ENCODE data around the gene B4GALT2.

B4GALT2 gene

DNA sequence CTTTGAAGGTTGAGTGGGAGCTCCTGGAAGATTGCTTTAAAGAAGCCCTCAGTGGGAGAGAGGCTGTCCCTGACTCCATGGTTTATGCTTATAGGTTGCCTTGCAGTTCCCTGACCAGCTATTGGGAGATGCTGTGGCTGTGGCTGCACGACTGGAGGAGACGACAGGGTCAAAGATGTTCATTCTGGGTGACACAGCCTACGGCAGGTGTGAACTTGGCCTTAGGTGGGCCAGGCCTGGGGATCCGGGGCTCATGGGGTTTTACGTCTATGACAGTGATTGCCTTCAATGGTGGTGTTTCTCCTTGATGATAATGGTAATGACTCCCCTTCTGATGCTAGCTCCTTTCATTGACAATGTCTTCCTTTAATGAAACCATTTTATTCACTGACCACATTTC is 8.5 kb upstream of the B4GALT2 start:
- DNase-seq = no peak

- no peak for DNase-seq
Observed at GRCh38 chr1:43970911-43971310, 8.1 kb upstream of the B4GALT2 start.

- no peak for DNase-seq
Observed at GRCh38 chr1:43971336-43971980, 7.6 kb upstream of the B4GALT2 start.

DNA sequence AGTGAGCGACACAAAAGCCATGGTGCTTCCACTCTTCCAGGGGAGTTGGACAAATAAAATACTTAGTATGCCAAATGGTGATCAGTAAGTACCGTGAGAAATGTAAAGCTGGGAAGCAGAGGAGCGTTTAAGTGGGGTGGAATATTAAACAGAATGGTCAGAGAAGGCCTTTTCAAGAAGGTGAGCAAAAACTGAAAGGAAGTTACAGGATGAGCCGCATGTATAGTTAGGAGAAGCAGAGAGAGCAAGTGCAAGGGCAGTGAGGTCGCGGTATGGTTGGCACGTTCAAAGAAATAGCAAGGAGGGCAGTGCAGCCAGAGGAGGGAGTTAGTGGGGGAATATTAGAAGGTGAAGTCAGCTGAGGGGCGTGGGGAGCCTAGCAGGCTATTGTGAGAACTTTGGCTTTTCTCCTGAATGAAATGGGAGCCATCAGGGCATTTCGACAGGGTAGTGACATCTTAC is 5.0 kb upstream of the B4GALT2 start:
- no peak for DNase-seq

- peak; percentile 93 for DNase-seq
Observed at GRCh38 chr1:43974443-43975248, 4.4 kb upstream of the B4GALT2 start, which contains the start of gene ATP6V0B. TSS of gene ATP6V0B (plus strand) at chr1:43974960. CDS start at chr1:43975041, 81 bp downstream.

GRCh38 chr1:43975249-43975961 is 3.6 kb upstream of the B4GALT2 start:
- DNase-seq = no peak

DNA sequence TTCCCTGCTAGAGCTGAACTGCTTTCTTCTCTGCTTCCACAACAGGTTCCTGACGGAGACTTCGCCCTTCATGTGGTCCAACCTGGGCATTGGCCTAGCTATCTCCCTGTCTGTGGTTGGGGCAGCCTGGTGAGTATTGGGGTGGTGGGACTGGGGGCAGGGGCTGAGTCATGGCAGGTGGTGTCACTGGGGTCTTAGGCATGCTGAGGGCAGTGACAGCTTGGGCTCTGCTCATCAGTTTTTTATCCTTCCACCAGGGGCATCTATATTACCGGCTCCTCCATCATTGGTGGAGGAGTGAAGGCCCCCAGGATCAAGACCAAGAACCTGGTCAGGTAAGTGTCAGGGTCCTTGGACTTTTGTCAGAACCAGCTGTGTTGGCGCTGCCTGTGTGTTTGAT is 3.0 kb upstream of the B4GALT2 start:
- DNase-seq = no peak

GRCh38 chr1:43976890-43977289 is 2.1 kb upstream of the B4GALT2 start:
- no peak for DNase-seq

DNA sequence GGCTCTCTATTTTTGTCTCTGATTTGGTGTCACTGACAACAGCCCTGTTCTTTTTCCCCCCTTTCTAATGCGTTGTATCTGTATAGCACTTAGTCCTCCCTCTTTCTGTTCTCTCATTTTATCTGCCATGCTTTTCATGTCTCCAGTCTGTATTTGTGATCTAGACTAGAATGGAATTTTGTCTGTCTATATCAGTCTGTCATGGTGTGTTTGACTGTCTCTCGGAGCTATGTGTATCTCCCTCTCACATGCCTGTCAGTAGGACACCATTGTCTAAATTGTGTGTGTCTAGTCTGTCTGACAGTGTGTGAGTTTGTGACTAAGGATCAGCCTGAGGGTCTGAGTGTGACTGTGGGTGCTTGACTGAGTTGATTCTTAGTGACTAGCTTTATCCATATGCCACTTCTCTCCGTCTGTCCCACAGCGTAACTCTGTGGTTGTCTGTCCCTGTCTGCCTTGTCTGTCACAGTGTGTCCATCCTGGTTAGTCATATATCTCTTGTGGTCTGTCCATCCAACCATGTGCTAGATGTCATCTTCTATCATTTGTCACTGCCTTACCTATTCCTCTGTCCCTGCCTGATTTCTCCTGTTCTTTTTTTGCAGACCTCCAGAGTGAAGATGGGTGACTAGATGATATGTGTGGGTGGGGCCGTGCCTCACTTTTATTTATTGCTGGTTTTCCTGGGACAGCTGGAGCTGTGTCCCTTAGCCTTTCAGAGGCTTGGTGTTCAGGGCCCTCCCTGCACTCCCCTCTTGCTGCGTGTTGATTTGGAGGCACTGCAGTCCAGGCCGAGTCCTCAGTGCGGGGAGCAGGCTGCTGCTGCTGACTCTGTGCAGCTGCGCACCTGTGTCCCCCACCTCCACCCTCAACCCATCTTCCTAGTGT is 1.4 kb upstream of the B4GALT2 start:
- DNase-seq = no peak

DNA sequence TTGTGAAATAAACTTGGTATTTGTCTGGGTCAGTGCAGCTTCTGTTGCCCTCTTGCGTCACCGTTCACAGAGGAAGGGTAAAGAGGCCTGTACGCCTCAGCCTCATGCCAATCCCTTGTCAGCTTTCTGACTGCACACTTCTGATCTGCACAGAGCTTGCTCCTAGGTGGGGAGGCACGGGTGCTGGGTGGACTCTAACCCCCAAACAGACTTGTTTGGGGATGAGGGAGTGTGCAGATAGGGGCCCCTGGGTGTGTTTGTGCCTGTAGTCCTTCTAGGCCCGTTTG is 803 bp upstream of the B4GALT2 start:
- no peak for DNase-seq

DNA sequence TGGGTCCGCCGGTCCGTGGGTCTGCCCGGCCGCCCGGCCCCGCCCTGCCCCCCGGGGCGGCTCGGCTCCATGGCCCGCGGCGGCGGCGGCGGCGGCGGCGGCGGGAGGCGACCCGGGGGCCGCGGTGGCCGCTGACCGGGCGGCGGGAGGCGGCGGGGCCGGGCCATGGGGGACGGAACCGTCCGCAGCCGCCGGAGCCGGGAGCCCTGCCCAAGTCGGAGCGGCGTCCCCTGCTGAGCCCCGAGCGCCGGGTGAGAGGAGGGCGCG is 184 bp downstream of the B4GALT2 start:
- no peak for DNase-seq

DNA sequence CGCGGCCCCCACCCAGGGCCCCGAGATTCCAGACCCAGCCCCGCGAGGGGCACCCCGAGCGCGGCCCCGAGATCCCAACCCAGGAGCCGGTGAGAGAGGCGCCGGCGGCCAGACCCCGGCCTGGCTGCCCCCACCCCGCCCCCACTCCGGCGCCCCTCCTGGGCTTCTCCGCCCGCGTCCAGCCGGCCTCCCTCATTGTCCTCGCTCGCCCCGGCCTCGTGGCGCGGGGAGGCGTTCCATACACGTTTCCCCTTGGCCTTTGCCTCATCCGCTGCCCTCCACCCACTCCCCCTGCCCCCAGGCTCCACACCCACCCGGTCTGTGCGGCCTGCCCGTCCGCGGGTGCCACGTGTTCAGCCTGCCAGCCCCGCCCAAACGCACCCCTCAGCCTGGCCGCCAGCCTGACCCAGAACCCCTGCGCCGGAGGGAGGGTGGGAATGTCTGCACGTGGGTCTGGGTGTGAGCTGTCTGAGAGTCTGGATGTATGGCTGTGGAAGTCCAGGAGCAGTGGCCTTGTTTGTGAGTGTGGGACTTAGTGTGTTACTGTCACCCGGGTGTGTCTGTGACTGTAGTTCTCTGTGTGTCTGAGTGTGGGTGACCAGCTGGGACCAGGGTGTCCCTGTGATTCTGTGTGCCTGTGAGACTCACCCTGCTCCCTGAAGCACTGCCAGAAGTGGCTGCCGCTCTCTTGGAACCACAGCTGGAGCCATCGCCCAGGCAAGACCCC is 681 bp downstream of the B4GALT2 start:
- DNase-seq = peak; percentile 74

DNA sequence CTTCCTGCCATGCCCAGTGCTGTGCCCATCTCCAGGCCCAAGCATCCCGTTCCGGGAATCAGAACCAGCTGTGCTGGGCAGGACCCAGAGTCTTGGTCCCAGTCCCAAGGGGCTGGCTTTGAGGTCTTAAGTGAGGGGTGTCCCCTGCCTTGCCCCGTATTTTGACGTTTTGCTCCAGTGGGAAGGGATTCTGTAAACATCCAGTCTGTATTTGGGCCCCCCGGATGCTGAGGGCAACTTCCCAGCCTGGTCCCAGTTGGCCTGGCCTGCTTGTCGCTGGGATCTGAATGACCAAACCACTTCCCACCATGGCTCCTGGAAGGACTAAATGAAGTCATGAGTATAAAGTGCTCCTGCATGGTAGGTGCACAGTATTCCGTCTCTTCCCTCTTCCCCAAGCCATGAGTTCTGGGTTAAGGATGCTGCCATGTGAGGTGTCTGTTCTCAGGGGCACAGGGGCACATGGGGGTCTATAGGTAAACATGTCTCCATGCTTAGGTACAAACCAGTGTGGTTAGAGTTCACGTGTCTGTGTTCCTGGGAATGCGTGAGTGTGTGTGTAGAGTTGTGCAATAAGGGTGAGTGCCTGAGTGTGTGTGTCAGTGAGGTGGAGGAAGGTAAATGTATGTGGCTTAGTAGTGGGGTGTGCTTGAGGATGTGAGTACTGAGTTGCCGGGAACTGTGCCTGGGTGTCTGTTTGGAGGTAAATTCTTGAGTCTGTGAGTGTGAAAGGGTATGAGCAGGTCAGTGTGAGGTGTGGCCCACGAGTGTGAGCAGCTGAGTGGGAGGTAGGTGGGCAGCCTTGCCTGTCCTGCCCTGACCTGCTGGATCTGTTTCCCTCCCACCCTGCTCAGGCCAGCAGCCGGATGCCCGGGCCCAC is 1.5 kb downstream of the B4GALT2 start:
- DNase-seq = peak; percentile 60

DNA sequence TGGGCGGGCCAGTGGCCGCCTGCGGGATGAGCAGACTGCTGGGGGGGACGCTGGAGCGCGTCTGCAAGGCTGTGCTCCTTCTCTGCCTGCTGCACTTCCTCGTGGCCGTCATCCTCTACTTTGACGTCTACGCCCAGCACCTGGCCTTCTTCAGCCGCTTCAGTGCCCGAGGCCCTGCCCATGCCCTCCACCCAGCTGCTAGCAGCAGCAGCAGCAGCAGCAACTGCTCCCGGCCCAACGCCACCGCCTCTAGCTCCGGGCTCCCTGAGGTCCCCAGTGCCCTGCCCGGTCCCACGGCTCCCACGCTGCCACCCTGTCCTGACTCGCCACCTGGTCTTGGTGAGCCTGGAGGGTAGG is 2.1 kb downstream of the B4GALT2 start:
- DNase-seq = no peak

DNA sequence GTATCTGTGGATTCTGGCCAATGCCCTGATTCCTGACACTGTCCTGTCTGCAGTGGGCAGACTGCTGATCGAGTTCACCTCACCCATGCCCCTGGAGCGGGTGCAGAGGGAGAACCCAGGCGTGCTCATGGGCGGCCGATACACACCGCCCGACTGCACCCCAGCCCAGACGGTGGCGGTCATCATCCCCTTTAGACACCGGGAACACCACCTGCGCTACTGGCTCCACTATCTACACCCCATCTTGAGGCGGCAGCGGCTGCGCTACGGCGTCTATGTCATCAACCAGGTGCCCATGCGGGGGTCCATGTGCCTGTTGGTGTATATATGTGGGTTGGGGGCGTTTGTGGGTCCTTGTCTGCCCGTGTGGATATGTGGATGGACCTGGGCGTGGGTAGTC is 2.6 kb downstream of the B4GALT2 start:
- no peak for DNase-seq

GRCh38 chr1:43982241-43982640 is 3.2 kb downstream of the B4GALT2 start:
- DNase-seq = no peak

DNA sequence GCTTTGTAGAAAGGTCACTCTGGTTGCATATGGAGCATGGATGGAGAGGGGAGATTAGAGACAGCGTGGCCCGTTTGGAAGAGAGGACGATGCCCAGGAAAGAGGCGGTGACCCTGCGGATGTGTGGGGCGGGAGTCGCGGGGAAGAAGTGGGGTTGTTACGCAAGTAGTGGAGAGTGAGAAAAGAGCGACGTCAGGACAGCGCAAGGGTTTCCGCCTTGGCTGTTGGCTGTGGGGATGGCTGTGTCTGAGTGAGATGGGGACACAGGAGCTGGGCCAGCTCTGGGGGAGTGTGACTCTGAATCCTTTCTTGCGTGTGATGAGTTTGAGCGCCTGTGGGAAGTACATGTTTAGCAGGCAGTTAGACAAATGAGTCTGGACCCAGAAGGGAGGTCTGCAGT is 3.8 kb downstream of the B4GALT2 start:
- DNase-seq = no peak

GRCh38 chr1:43983253-43983899 is 4.4 kb downstream of the B4GALT2 start:
- DNase-seq = no peak

- DNase-seq = no peak
Observed at GRCh38 chr1:43984855-43985254, 5.8 kb downstream of the B4GALT2 start.

DNA sequence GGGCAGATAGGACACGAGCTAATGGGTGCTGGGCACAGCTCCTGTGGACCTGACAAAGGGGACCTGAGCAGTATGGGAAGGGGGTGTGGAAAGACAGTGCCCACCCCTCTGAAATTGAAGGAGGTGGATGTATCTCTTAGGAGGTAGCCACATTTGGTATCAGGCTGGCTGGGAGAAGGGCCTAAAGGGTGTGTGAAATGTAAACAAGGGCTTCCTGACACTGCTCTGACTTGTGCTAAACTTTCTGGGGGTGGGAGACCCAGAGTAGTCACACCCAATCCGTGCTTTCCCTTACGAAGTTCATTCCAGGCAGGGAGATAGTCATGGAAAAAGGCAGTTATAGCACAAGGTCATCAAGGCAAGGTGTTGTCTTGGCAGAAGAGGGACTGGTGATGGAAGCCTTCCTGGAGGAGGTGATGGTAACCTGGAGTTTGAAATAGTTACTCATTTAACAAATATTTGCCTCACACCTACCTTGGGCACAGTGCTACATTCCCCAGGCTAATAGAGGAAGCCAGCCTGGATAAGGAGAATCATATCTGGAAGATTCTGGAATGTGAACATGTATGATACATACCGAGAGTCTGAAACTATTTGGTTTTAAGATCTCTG is 7.1 kb downstream of the B4GALT2 start:
- DNase-seq = no peak

GRCh38 chr1:43986712-43987111 is 7.7 kb downstream of the B4GALT2 start:
- no peak for DNase-seq

All from fibroblast of skin of right biceps (primary cell).